Right lobe of liver (tissue), 4 donors: ENCODE data around the gene IDH1.

ENCODE experiments used
- CTCF ChIP-seq, 4 donors: fragments of 200-600 bp in 3 of 4; fragments of 450-650 bp in 1 of 4; IDR thresholded peaks; one replicate each; pipeline versions ENCODE4 v1.5.1 to v1.8.0; 2016 to 2022; ENCODE audit warnings: antibody characterized with exemption in 4 of 4, mild to moderate bottlenecking in 2 of 4
- POLR2A ChIP-seq: fragments of 450-650 bp; IDR thresholded peaks from one replicate; pipeline ENCODE4 v1.6.1; 2017; ENCODE audit warnings: antibody characterized with exemption, mild to moderate bottlenecking
- donor health status: DM: no; HTN: no; CAD: no.
- donor health status: DM: no; HTN: no; CAD: no.
- donor health status: DM: no; HTN: yes; CAD: no.

- no peak for TF ChIP-seq CTCF (IDR thresholded peaks at IDR 0.05)
- no peak for TF ChIP-seq POLR2A
These were observed 32.5 kb downstream of the IDH1 start for GRCh38 chr2:208222351-208222750.
